Epidermal melanocyte (primary cell): ENCODE results near the gene SUPT3H.
"Not testable (repeated sequence)": the region's sequence is repeated elsewhere in the genome, so short reads cannot be mapped to it uniquely, and the experiment has no call there.

Experiments
- DNase-seq: peaks from one replicate; pipeline ENCODE4 v3.0.0; 2011; ENCODE audit warnings: low spot score; ENCODE audit not compliant: insufficient read length

Gene SUPT3H

GRCh38 chr6:45184040-45184439 lies 193.7 kb downstream of the SUPT3H start:
- no peak for DNase-seq

- not testable (repeated sequence) for DNase-seq
These were observed 201.4 kb downstream of the SUPT3H start for GRCh38 chr6:45176373-45176772.

- no peak for DNase-seq
These were observed 202.5 kb downstream of the SUPT3H start for GRCh38 chr6:45175272-45175671.

- DNase-seq, result no peak
These were observed 203.7 kb downstream of the SUPT3H start for GRCh38 chr6:45174045-45174444.

- no peak for DNase-seq
These were observed 206.4 kb downstream of the SUPT3H start for GRCh38 chr6:45171380-45171779.

- DNase-seq, result no peak
These were observed 207.4 kb downstream of the SUPT3H start for GRCh38 chr6:45170309-45170708.

GRCh38 chr6:45169815-45170214 lies 207.9 kb downstream of the SUPT3H start:
- DNase-seq, result no peak

GRCh38 chr6:45163952-45164766 lies 213.6 kb downstream of the SUPT3H start:
- DNase-seq, result no peak

- DNase-seq, result no peak
These were observed 217.4 kb downstream of the SUPT3H start for GRCh38 chr6:45160305-45160704.

GRCh38 chr6:45156075-45156474 lies 221.7 kb downstream of the SUPT3H start:
- DNase-seq, result no peak

GRCh38 chr6:45155341-45155894 lies 222.3 kb downstream of the SUPT3H start:
- DNase-seq, result no peak

- DNase-seq, result no peak
These were observed 223.1 kb downstream of the SUPT3H start for GRCh38 chr6:45154679-45155078.

GRCh38 chr6:45148711-45149341 lies 228.9 kb downstream of the SUPT3H start:
- DNase-seq, result no peak

GRCh38 chr6:45148278-45148677 lies 229.5 kb downstream of the SUPT3H start:
- DNase-seq, result no peak

- not testable (repeated sequence) for DNase-seq
These were observed 232.1 kb downstream of the SUPT3H start for GRCh38 chr6:45145658-45146057.

GRCh38 chr6:45138765-45139164 lies 239.0 kb downstream of the SUPT3H start:
- DNase-seq, result no peak

- no peak for DNase-seq
These were observed 241.2 kb downstream of the SUPT3H start for GRCh38 chr6:45136495-45136894.

GRCh38 chr6:45132658-45133294 lies 245.0 kb downstream of the SUPT3H start:
- DNase-seq, result no peak

GRCh38 chr6:45132059-45132458 lies 245.7 kb downstream of the SUPT3H start:
- DNase-seq, result no peak

- DNase-seq, result no peak
These were observed 248.7 kb downstream of the SUPT3H start for GRCh38 chr6:45129051-45129450.

- DNase-seq, result no peak
These were observed 250.5 kb downstream of the SUPT3H start for GRCh38 chr6:45127185-45127584.

GRCh38 chr6:45126033-45126432 lies 251.7 kb downstream of the SUPT3H start:
- DNase-seq, result no peak
